Panc1 (cell line): ENCODE results near the gene RANBP3. TPM values are rescaled to one million over a fixed set of nuclear protein-coding genes. Genes with fewer than 3 reads are reported as not detected.

Experiments
- ATAC-seq: fragments of 200-7000 bp; cut with Tn5 transposase; 2 replicates; pipeline ENCODE4 v1.9.1; 2020; ENCODE audit warnings: mild to moderate bottlenecking, moderate library complexity
- BruUV-seq: library from RNA; stranded (reverse); fragments of 400-500 nt; replicated peaks from 2 replicates; lab custom pipeline; 2021; lab: Mats Ljungman, UMichigan
- CTCF ChIA-PET: fragments of 300-600 bp; sonication (Branson Sonifier 250); formaldehyde crosslinking; loops from one replicate; lab custom pipeline; 2022; ENCODE audit warnings: antibody characterized with exemption; lab: Charles Lee
- POLR2A ChIA-PET: fragments of 300-600 bp; sonication (Branson Sonifier 250); formaldehyde crosslinking; loops from one replicate; lab custom pipeline; 2022; ENCODE audit warnings: antibody characterized with exemption; lab: Charles Lee
- DNase-seq: peaks from one replicate; pipeline ENCODE4 v3.0.0-alpha.2; 2010; ENCODE audit warnings: low read depth, low spot score
- H3K27ac ChIP-seq: 2 replicates; pipeline ENCODE4 v1.5.1; 2011; ENCODE audit warnings: mild to moderate bottlenecking, low read length, inconsistent platforms
- H3K27me3 ChIP-seq: fragments of 200-500 bp; sonication (Bioruptor generic); 2 replicates; pipeline ENCODE4 v1.6.0; 2014; ENCODE audit warnings: low read length, inconsistent platforms; ENCODE audit not compliant: control insufficient read depth, insufficient read depth
- H3K36me3 ChIP-seq: fragments of 200-500 bp; sonication (Bioruptor generic); 2 replicates; pipeline ENCODE4 v1.5.1; 2014; ENCODE audit warnings: inconsistent platforms, mild to moderate bottlenecking, low read length, moderate library complexity; ENCODE audit not compliant: control insufficient read depth, insufficient read depth
- H3K4me1 ChIP-seq: 2 replicates; pipeline ENCODE4 v1.5.1; 2011; ENCODE audit warnings: inconsistent platforms, mild to moderate bottlenecking, low read length, moderate library complexity; ENCODE audit not compliant: control insufficient read depth, insufficient read depth
- H3K4me3 ChIP-seq, 2 experiments: 2 replicates each; pipeline ENCODE4 v1.5.1; 2011 to 2012; ENCODE audit warnings: low read depth in 2 of 2, low read length in 2 of 2, mild to moderate bottlenecking in 2 of 2, inconsistent platforms in 1 of 2, moderate library complexity in 1 of 2
- H3K9me3 ChIP-seq: fragments of 200-500 bp; sonication (Bioruptor generic); 2 replicates; pipeline ENCODE4 v1.5.1; 2014; ENCODE audit warnings: low read depth, mild to moderate bottlenecking, inconsistent platforms, low read length, moderate library complexity; ENCODE audit not compliant: control insufficient read depth, insufficient read depth
- POLR2AphosphoS5 ChIP-seq: IDR thresholded peaks from 2 replicates; pipeline ENCODE4 v1.6.1; 2012; ENCODE audit warnings: mild to moderate bottlenecking, low read depth, low read length, moderate library complexity
- REST ChIP-seq, 2 experiments: IDR thresholded peaks; 2 replicates each; pipeline ENCODE4 v1.6.1; 2011 to 2012; ENCODE audit warnings: low read depth in 2 of 2, control low read depth in 1 of 2, low read length in 1 of 2, mild to moderate bottlenecking in 1 of 2, moderate library complexity in 1 of 2; ENCODE audit not compliant: insufficient read depth in 1 of 2
- SIN3A ChIP-seq: IDR thresholded peaks from 2 replicates; pipeline ENCODE4 v1.6.1; 2012; ENCODE audit warnings: low read depth, mild to moderate bottlenecking, low read length, moderate library complexity, borderline replicate concordance; ENCODE audit not compliant: insufficient read depth
- TCF7L2 ChIP-seq: IDR thresholded peaks from 2 replicates; pipeline ENCODE4 v1.6.1; 2011; ENCODE audit warnings: mild to moderate bottlenecking, low read depth, low read length, inconsistent platforms
- in situ Hi-C: cut with HindIII; loops from 2 replicates; pipeline ENCODE4 v1.10.0; 2016; ENCODE audit warnings: low sequenced_read_pairs, low pct_unique_long_range_greater_than_20kb
- intact Hi-C: fragments of 100-400 bp; cut with micrococcal nuclease; formaldehyde crosslinking; loops from one replicate; pipeline ENCODE4 v1.10.0; 2022; ENCODE audit not compliant: unreplicated experiment
- total RNA-seq: library from RNA; stranded (reverse); gene quantifications from one replicate; pipeline ENCODE4 v1.2.1, GENCODE V29; 2021; ENCODE audit not compliant: unreplicated experiment
- TF ChIP-seq, protein P1 (sequence below): fragments of 450-650 bp; IDR thresholded peaks from 2 replicates; pipeline ENCODE4 v1.5.1; 2017; ENCODE audit warnings: mild to moderate bottlenecking

RANBP3 gene
- total RNA-seq, 1 experiment from 2014 or later = 54.6 TPM

DNA sequence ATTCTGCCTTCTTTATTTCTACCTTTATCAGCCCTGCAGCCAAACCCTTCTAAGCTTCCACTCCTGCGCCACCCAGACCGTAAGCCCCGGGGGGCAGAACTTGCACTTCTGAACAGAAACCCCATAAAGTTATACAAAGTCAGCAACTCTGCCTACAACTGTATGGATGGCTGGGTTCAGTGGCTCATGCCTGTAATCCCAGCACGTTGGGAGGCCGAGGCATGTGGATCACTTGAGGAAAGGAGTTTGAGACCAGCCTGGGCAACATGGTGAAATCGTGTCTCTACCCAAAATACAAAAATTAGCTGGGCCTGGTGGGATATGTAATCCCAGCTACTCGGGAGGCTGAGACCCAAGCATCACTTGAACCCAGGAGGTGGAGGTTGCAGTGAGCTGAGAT lies 10.4 kb downstream of the RANBP3 start:
- intact Hi-C loops = no loop called here
- ATAC-seq (no peak), DNase-seq (no peak)
- H3K27me3 ChIP-seq = no peaks in the 10 kb centered on the region
- peaks cover 8% of the 10 kb centered on the region; the same call in 1 of the 2 replicates for H3K4me1 ChIP-seq
- H3K4me3 ChIP-seq = no peak overlapping the region
- POLR2A ChIA-PET = no interaction called here
- in situ Hi-C loops = no loop called here
- no peaks in the 10 kb centered on the region for H3K9me3 ChIP-seq
- TF ChIP-seq, protein P1, sequence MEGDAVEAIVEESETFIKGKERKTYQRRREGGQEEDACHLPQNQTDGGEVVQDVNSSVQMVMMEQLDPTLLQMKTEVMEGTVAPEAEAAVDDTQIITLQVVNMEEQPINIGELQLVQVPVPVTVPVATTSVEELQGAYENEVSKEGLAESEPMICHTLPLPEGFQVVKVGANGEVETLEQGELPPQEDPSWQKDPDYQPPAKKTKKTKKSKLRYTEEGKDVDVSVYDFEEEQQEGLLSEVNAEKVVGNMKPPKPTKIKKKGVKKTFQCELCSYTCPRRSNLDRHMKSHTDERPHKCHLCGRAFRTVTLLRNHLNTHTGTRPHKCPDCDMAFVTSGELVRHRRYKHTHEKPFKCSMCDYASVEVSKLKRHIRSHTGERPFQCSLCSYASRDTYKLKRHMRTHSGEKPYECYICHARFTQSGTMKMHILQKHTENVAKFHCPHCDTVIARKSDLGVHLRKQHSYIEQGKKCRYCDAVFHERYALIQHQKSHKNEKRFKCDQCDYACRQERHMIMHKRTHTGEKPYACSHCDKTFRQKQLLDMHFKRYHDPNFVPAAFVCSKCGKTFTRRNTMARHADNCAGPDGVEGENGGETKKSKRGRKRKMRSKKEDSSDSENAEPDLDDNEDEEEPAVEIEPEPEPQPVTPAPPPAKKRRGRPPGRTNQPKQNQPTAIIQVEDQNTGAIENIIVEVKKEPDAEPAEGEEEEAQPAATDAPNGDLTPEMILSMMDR = no peak
- no peak for TF ChIP-seq REST (IDR thresholded peaks at IDR 0.05; ENCODE audit: insufficient read depth in 1 of 2, low read depth in 2 of 2, low read length in 1 of 2)
- TF ChIP-seq POLR2AphosphoS5 = no peak
- TF ChIP-seq TCF7L2 = no peak
- TF ChIP-seq SIN3A = no peak
- H3K36me3 ChIP-seq = no peaks in the 10 kb centered on the region
- BruUV-seq = no TSS peak
- CTCF ChIA-PET = interaction anchor here (0.9 to 1.1 kb wide), 2 partner anchors 12 to 16 kb away, joined by 3 read pairs; no protein-coding TSS in a partner anchor
- H3K27ac ChIP-seq = no peak overlapping the region

GRCh38 chr19:5966941-5967340 lies 11.0 kb downstream of the RANBP3 start:
- CTCF ChIA-PET = interaction anchor here (0.6 kb wide), 1 partner anchor 236 kb away, joined by 8 read pairs; no protein-coding TSS in a partner anchor
- in situ Hi-C loops (no loop called here), intact Hi-C loops (no loop called here)
- POLR2A ChIA-PET = no interaction called here
- Histone ChIP-seq H3K9me3 (no peaks in the 10 kb centered on the region), H3K27ac (no peak overlapping the region), H3K27me3 (no peaks in the 10 kb centered on the region), H3K36me3 (no peaks in the 10 kb centered on the region), H3K4me3 (no peak overlapping the region), H3K4me1 (peaks cover 11% of the 10 kb centered on the region)
- BruUV-seq = no TSS peak
- TF ChIP-seq, protein P1 = no peak
- TF ChIP-seq REST (IDR thresholded peaks at IDR 0.05; ENCODE audit: insufficient read depth in 1 of 2, low read depth in 2 of 2, low read length in 1 of 2) (no peak), POLR2AphosphoS5 (no peak), TCF7L2 (no peak), SIN3A (no peak)
- ATAC-seq = no peak
- DNase-seq = no peak
